K562 (cell line): ENCODE data around the gene GABRD. TPM values are rescaled to one million over a fixed set of nuclear protein-coding genes. Genes with fewer than 3 reads are reported as not detected.
A peak's percentile ranks its signal among the peaks of the same experiment; 100 is the strongest.

Source experiments
- CEBPG ChIP-seq, 3 experiments: fragments of 200-800 bp in 1 of 3; sonication (Bioruptor generic) in 1 of 3; sonication (generic) in 1 of 3; formaldehyde crosslinking in 1 of 3; IDR thresholded peaks in 2 of 3; conservative IDR thresholded peaks in 1 of 3; 2 replicates each; pipeline versions ENCODE4 v1.6.1 to v1.8.0; 2016 to 2022; ENCODE audit warnings: missing compliant biosample characterization in 2 of 3, missing genetic modification characterization in 2 of 3, mild to moderate bottlenecking in 1 of 3, missing genetic modification reagents in 1 of 3
- ETV5 ChIP-seq: sonication (generic); formaldehyde crosslinking; IDR thresholded peaks from 2 replicates; pipeline ENCODE4 v1.4.0; 2020; ENCODE audit warnings: low read depth, mild to moderate bottlenecking, missing genetic modification reagents
- FOXJ2 ChIP-seq: fragments of 200-800 bp; sonication (Bioruptor generic); IDR thresholded peaks from 2 replicates; pipeline ENCODE4 v1.6.1; 2016; ENCODE audit warnings: missing genetic modification characterization, missing compliant biosample characterization
- MECOM ChIP-seq: fragments of 250-450 bp; sonication (Bioruptor Pico); IDR thresholded peaks from 2 replicates; pipeline ENCODE4 v1.8.0; 2022; ENCODE audit warnings: inconsistent platforms
- NFRKB ChIP-seq: fragments of 450-650 bp; IDR thresholded peaks from 2 replicates; pipeline ENCODE4 v1.6.1; 2016; ENCODE audit warnings: low read depth
- NR0B1 ChIP-seq: fragments of 450-650 bp; IDR thresholded peaks from one replicate; pipeline ENCODE4 v1.6.1; 2018; ENCODE audit warnings: mild to moderate bottlenecking, moderate library complexity; ENCODE audit not compliant: partially characterized antibody
- TFAP4 ChIP-seq: sonication (generic); formaldehyde crosslinking; IDR thresholded peaks from 2 replicates; pipeline ENCODE4 v1.8.0; 2022; ENCODE audit warnings: missing genetic modification reagents, mild to moderate bottlenecking, moderate library complexity, borderline replicate concordance
- ZNF253 ChIP-seq: fragments of 250-450 bp; sonication (Bioruptor Pico); conservative IDR thresholded peaks from 2 replicates; pipeline ENCODE4 v1.6.1; 2021; ENCODE audit warnings: mild to moderate bottlenecking
- ZNF445 ChIP-seq: fragments of 250-450 bp; sonication (Bioruptor Pico); IDR thresholded peaks from 2 replicates; pipeline ENCODE4 v1.4.0; 2020; ENCODE audit warnings: low read depth, mild to moderate bottlenecking, moderate library complexity
- ZNF57 ChIP-seq: fragments of 450-650 bp; formaldehyde crosslinking; IDR thresholded peaks from 2 replicates; pipeline ENCODE4 v1.4.0; 2020; ENCODE audit warnings: mild to moderate bottlenecking, moderate library complexity
- ZNF586 ChIP-seq: fragments of 450-650 bp; formaldehyde crosslinking; conservative IDR thresholded peaks from 2 replicates; pipeline ENCODE4 v1.4.0; 2020; ENCODE audit warnings: mild to moderate bottlenecking, moderate library complexity
- ZNF780A ChIP-seq: fragments of 250-450 bp; sonication (Bioruptor Pico); IDR thresholded peaks from 2 replicates; pipeline ENCODE4 v1.5.0; 2021; ENCODE audit warnings: mild to moderate bottlenecking
- polyA plus RNA-seq, 8 experiments: library from polyadenylated mRNA; depleted of rRNA in 4 of 8; stranded (reverse) in 5 of 8; unstranded in 3 of 8; fragments of >200 nt; fragmentation: Nextera tagmentation in 2 of 8; fragmentation: Illumina TruSeq in 1 of 8; extraction: Ambion mirVana in 2 of 8; extraction: Trizol in 1 of 8; gene quantifications; 2 replicates each; pipeline versions ENCODE4 v1.2.1 to v1.2.3, GENCODE V29; 2011 to 2014; ENCODE audit warnings: inconsistent platforms in 1 of 8, missing spikeins in 1 of 8
- total RNA-seq, 7 experiments: library from RNA; depleted of rRNA in 6 of 7; stranded (reverse); fragments of >200 nt in 6 of 7; fragmentation: Illumina TruSeq in 2 of 7; extraction: Trizol in 2 of 7; gene quantifications; 2 replicates each; pipeline versions ENCODE4 v1.2.1 to v1.2.3, GENCODE V29; 2011 to 2021; ENCODE audit warnings: low replicate concordance in 1 of 7
- TF ChIP-seq, protein P1 (sequence below), 2 experiments: fragments of 450-650 bp in 1 of 2; sonication (generic) in 1 of 2; formaldehyde crosslinking in 1 of 2; IDR thresholded peaks in 1 of 2; conservative IDR thresholded peaks in 1 of 2; 2 replicates each; pipeline versions ENCODE4 v1.6.1 to v1.8.1; 2016 to 2023; ENCODE audit warnings: mild to moderate bottlenecking in 2 of 2, moderate library complexity in 2 of 2, inconsistent platforms in 1 of 2, missing genetic modification reagents in 1 of 2
- TF ChIP-seq, protein P2 (sequence below): sonication (generic); formaldehyde crosslinking; IDR thresholded peaks from 2 replicates; pipeline ENCODE4 v1.8.0; 2022; ENCODE audit warnings: mild to moderate bottlenecking, low read depth, missing genetic modification reagents
- TF ChIP-seq, protein P3 (sequence below): fragments of 250-450 bp; sonication (Bioruptor Pico); IDR thresholded peaks from 2 replicates; pipeline ENCODE4 v1.5.0; 2021; ENCODE audit warnings: mild to moderate bottlenecking, moderate library complexity

GABRD gene
- total and polyA plus RNA-seq, 9 of the 15 experiments (the other 6 are each of a cell fraction or from before 2014, with no cell fraction given) = 0.07 TPM; not detected in 8

DNA sequence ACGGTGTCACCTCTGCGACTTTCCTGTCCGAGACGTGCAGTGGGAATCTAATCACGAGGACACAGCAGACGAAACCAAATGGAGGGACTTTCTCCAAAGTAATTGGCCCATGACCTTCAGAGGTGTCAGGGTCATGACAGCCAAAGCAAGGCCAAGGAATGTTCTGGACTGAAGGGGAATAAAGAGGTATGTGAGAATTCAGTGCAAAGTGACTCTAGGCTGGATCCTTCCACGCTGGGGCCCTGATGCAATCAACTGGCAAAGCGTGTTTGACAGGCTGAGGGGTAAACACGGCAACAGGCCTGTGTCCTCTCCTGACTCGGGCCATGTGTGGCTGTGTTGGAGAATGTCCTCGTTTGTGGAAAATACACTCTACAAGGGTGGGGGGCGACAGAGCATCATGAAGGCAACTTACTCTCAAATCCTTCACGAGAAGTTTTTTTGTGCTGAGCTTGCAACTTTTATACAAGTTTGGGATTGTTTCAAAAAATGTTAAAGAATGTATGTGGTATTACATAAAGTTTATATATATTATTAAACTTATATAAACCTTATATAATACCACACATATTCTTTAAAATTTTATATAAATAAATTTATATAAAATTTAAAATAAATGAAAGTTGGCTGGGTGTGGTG, 17.3 kb upstream of the GABRD start (continued):
- TF ChIP-seq, protein P1, sequence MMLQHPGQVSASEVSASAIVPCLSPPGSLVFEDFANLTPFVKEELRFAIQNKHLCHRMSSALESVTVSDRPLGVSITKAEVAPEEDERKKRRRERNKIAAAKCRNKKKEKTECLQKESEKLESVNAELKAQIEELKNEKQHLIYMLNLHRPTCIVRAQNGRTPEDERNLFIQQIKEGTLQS (IDR thresholded peaks at IDR 0.05) = peak; percentile 71
- TF ChIP-seq, protein P1 (CRISPR knock-in tag; conservative IDR thresholded peaks at IDR 0.05) = no peak
- TF ChIP-seq CEBPG (CRISPR knock-in tag; IDR thresholded peaks at IDR 0.05) (peak; percentile 85), CEBPG (tag; conservative IDR thresholded peaks at IDR 0.05 in 1 of 2, IDR thresholded peaks at IDR 0.05 in 1 of 2) (peak; percentile 52 to 78), ZNF586 (CRISPR knock-in tag) (no peak), ZNF57 (CRISPR knock-in tag) (no peak), NFRKB (no peak), NR0B1 (no peak), TFAP4 (CRISPR knock-in tag) (no peak), MECOM (CRISPR knock-in tag) (no peak), ZNF445 (CRISPR knock-in tag) (no peak), ZNF780A (CRISPR knock-in tag) (no peak), ZNF253 (no peak), FOXJ2 (no peak), ETV5 (CRISPR knock-in tag) (no peak)
- TF ChIP-seq, protein P2, sequence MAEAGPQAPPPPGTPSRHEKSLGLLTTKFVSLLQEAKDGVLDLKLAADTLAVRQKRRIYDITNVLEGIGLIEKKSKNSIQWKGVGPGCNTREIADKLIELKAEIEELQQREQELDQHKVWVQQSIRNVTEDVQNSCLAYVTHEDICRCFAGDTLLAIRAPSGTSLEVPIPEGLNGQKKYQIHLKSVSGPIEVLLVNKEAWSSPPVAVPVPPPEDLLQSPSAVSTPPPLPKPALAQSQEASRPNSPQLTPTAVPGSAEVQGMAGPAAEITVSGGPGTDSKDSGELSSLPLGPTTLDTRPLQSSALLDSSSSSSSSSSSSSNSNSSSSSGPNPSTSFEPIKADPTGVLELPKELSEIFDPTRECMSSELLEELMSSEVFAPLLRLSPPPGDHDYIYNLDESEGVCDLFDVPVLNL (CRISPR knock-in tag) = peak; percentile 17; the same call in 1 of the 2 replicates
- TF ChIP-seq, protein P3, sequence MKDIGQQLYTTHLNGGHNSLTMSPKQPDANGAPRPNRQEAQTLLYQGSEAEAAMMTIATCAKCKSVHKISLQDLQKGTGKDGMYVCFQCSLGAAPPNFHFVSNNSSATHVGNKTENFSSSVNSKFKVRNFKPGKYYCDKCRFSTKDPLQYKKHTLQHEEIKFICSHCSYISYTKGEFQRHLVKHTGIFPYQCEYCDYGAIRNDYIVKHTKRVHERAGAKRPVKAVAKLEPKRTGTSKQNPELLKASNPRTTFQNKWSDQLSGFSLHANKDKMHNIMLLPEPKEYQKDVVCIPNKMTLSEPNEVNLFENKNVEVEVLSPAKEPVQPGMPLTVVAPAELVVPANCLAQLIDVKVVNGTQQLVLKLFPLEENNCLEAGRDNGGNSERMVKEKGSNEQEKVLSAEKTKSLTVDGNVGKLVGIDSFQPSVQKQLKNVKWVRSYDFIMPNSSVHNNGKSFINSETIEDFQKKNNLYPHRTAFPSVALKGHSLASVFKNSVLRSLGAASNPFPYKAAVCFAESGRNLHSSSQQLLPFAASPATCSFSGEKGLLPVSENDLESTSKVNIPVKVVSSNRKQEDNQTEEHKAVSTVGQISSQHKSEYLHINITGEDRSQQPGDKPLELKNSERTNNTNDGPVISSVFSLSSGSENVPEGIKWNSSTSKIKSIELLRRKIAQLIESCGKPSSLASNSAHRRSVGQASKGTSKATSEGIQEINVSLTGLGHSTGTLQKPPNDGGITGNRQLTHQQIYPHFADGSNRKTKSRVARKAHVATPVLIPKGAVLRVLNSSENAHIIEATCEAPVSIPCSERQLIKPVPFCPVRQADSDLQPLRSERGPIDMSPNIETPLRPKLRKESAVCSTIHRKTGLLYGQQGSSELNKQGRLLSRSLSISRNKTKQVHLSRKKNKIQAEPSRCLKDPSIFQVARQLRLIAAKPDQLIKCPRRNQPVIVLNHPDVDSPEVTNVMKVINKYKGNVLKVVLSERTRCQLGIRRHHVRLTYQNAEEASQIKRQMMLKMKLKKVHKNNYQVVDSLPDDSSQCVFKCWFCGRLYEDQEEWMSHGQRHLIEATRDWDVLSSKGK (CRISPR knock-in tag) = no peak
